Measurements from ENCODE around the gene CD40LG. TPM values are rescaled to one million over a fixed set of nuclear protein-coding genes. Genes with fewer than 3 reads are reported as not detected.

Gene CD40LG
- total and polyA plus RNA-seq, 2 of the 13 experiments (the other 11 are each of a cell fraction or from before 2014, with no cell fraction given) = not detected

- WGBS (ENCODE audit: low lambda C conversion rate) = 3% methylated on average over 8 of the region's 8 CpGs
- TF ChIP-seq RFXAP (CRISPR knock-in tag; IDR thresholded peaks at IDR 0.05; ENCODE audit: borderline replicate concordance) = no peak
- TF ChIP-seq ZNF772 (CRISPR knock-in tag; IDR thresholded peaks at IDR 0.05) = no peak
- TF ChIP-seq HCFC1 (IDR thresholded peaks at IDR 0.05; ENCODE audit: low read depth, low read length) = no peak
- no peak for TF ChIP-seq PAWR (CRISPR knock-in tag; IDR thresholded peaks at IDR 0.05; ENCODE audit: borderline replicate concordance)
- no peak for TF ChIP-seq BHLHE40 (IDR thresholded peaks at IDR 0.05; ENCODE audit: low read length)
- no peak for TF ChIP-seq ADNP (CRISPR knock-in tag; IDR thresholded peaks at IDR 0.05)
- no peak for TF ChIP-seq ZNF670 (CRISPR knock-in tag; IDR thresholded peaks at IDR 0.05; ENCODE audit: borderline replicate concordance)
- no peak for TF ChIP-seq SUZ12 (IDR thresholded peaks at IDR 0.05; ENCODE audit: low read depth, low read length)
- TF ChIP-seq ATF7 (IDR thresholded peaks at IDR 0.05) = no peak
- TF ChIP-seq ATF7 (CRISPR knock-in tag; IDR thresholded peaks at IDR 0.05) = no peak
- TF ChIP-seq STAT5B (CRISPR knock-in tag; IDR thresholded peaks at IDR 0.05) = no peak
- no peak for TF ChIP-seq EZH2 (conservative IDR thresholded peaks at IDR 0.05; ENCODE audit: low read depth, low read length)
- TF ChIP-seq GZF1 (CRISPR knock-in tag; IDR thresholded peaks at IDR 0.05) = no peak
- no peak for TF ChIP-seq IRX3 (CRISPR knock-in tag; IDR thresholded peaks at IDR 0.05; ENCODE audit: borderline replicate concordance, low read depth)
- H3K4me2 ChIP-seq (ENCODE audit: low read depth, low read length) = no peak overlapping the region
- no TSS peak for BruUV-seq (replicated peaks)
- no peak overlapping the region for H3K27ac ChIP-seq (ENCODE audit: extremely low read length, insufficient read depth, low read length)
- intact Hi-C loops (cut with micrococcal nuclease; ENCODE audit: unreplicated experiment) (no loop called here), in situ Hi-C loops (cut with HindIII; ENCODE audit: extremely low pct_ligation_motif_present, low pct_unique_long_range_greater_than_20kb) (no loop called here)
- no peaks in the 10 kb centered on the region for H3K36me3 ChIP-seq (replicated peaks in 1 of 2; ENCODE audit: control insufficient read depth in 1 of 2, insufficient read depth in 2 of 2, low read length in 2 of 2)
- no peak for FAIRE-seq
- no peak for ATAC-seq
- no peaks in the 10 kb centered on the region for H3K4me1 ChIP-seq (ENCODE audit: insufficient read depth, low read length)
- H2AFZ ChIP-seq (ENCODE audit: low read length) = no peak overlapping the region
- CTCF ChIA-PET (ENCODE audit: low intra/inter-chr PET ratio, low total read pairs) = no interaction called here
- H3K79me2 ChIP-seq (ENCODE audit: insufficient read depth, low read length) = no peaks in the 10 kb centered on the region
- POLR2A ChIA-PET = no interaction called here
- no peaks in the 10 kb centered on the region for H4K20me1 ChIP-seq (ENCODE audit: insufficient read depth, low read length)
- no peak for DNase-seq (ENCODE audit: low spot score)
- H3K4me3 ChIP-seq (replicated peaks in 1 of 3; ENCODE audit: insufficient read depth in 1 of 3, low read depth in 2 of 3, low read length in 3 of 3) = no peak overlapping the region
- H3K9ac ChIP-seq (ENCODE audit: insufficient read depth, low read depth, low read length) = no peak overlapping the region
- no peaks in the 10 kb centered on the region for H3K9me3 ChIP-seq (ENCODE audit: low read length)
- H3K27me3 ChIP-seq (ENCODE audit: control insufficient read depth in 1 of 2, insufficient read depth in 2 of 2, low read length in 2 of 2) = no peaks in the 10 kb centered on the region
Measured at GRCh38 chrX:136598631-136599030, 49.3 kb upstream of the CD40LG start.
